CD4-positive, alpha-beta T cell treated with Interferon alpha-2 for 1 hour (primary cell): Measurements from ENCODE around the gene IGFBP7.

Experiments
- DNase-seq, 2 donors: peaks; one replicate each; pipeline ENCODE4 v3.0.0-alpha.2; 2020 to 2022

IGFBP7 gene

DNA sequence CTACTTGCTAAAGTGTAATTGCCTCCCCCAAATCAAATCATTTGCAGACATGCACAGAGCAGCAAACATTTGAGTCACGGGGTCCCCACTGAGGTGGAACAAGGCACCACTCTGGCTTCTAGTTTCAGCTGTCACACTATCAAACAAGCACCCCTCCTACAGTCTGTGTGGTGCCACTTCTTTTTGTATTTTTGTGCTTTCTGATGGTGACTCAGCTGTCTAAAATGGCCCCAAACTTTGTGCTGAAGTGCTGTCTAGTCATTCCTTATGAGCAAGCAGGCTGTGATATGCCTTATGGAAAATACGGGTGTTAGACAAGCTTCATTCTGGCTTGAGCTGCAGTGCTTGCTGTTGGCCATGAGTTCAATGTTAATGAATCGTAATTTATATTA lies 15.4 kb downstream of the IGFBP7 start:
- DNase-seq = no peak

DNA sequence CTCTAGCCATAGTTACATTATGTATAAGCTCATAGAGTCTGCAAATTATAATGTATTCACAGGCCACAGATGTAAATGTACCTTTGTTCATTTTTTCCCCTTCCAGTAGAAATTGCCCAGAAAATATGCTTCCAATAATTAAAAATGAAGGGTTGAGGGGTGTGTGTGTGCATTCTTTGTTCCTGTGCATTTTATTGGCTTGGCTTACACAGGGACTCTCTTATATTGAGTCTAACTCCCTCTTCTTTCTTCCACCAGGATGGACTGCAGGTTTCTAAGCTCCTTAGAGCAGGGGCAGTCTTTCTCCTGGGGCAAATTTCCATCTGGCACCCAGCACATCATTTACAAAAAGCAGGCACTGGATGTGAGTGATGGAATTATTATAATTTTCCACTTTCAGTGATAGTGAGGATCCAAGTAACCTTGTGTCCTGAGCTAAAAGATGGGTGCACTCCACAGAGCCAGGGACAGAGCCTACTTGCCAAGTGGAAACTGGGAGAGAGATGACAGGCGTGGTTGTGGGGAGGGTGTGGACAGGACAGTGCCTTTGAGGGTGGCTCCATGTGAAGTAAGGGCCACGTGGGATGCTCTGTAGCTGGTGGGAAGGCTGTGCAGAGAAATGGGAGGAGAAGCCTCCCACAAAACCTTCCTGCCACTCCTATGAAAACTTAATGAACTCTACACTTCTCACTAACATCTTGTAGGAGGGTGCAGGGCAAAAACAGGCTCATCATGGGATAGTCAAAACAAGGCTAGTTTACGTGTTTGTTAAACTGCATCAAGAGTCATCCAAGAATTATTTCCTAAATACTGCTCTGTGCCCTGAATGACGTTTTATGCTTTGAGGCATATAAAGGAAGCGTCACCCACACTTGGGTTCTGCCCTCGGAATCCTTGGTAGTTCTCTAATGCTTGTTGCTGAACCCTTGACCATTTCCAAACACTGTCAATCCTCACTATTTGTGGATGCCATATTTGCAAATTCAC lies 16.0 kb downstream of the IGFBP7 start:
- DNase-seq = no peak

DNA sequence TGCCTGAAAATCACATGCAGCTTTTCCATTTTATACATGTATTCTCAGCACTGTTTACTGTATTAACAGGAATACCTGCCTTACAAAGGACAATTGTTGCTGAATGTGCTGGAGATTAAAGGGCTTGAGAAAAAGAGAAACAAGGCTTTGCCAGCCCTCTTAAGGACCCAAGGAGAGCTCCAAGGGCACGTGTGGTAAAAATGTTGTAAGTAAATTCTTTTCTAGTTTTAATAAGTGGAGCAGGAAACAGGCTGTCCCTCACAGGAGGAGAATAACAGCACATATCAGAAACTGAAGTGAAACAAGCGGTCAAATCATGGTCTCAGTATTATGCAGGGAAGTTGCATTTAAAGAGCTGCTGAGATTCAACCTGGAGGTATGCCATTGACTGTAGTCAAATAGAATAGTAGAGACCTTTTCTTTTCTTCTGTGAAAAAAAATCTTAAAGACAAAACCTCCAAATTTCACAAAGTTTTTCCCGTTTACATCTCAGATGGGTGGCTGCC lies 18.5 kb downstream of the IGFBP7 start:
- no peak for DNase-seq

DNA sequence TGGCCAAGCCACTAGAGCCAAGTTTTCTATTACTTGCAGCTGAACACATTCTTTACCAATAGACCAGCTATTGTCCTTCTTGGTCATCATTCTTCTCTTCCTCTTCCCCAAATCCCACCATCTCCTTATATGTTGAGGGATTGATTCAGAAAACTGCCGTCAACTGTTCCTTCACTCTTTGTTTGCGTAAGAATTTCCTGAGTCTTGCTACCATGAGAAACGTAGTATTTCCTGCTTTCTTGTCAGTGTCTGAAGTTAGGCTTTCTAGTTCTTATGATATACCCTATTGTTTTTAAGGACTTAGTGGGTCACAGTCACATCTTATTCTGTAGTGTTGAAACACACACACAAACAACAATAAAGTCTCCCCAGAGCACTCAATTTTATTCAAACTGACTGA lies 20.1 kb downstream of the IGFBP7 start:
- DNase-seq = no peak

DNA sequence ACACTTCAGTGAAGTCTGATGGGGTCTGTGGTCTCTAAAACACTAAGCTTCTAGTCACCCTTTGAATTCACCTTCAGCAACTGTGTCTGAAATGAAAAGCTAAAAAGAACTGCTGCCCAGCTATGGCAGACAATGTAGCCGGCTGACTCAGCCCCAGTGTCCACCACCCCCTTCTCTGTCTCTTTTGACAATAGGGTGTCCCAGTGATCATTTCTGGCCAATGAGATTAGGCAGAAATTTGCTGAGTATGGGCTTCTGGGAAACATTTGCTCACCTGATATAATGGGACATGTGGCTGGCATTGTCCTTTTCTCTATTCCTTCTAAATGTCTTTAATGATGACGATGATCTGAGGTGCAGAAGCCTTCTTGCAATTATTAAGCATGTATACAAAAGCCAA lies 20.6 kb downstream of the IGFBP7 start:
- DNase-seq = no peak

DNA sequence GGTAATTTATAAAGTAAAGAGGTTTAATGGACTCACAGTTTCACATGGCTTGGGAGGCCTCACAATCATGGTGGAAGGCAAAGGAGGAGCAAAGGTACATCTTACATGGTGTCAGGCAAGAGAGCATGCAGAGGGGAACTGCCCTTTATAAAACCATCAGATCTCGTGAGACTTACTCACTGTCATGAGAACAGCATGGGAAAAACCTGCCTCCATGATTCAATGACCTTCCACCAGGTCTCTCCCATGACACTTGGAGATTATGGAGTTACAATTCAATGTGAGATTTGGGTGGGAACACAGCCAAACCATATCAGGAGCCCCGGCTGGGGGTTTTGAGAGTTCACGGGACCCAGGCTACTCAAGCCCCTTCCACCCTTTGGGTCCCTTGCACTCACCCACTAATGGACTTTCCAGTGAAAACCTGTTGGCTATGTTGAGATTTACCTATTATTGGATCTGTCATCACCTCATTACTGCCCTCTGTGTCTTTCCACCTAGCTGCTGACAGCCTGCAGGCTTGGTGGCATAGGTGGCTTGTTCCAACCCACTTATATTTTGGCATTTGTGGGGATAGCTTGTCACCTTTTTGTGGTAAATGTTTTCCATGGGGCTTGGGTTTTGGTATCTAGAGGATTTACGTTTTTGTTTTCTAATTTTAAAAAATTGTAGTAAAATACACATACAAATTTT lies 24.0 kb downstream of the IGFBP7 start:
- DNase-seq = no peak

DNA sequence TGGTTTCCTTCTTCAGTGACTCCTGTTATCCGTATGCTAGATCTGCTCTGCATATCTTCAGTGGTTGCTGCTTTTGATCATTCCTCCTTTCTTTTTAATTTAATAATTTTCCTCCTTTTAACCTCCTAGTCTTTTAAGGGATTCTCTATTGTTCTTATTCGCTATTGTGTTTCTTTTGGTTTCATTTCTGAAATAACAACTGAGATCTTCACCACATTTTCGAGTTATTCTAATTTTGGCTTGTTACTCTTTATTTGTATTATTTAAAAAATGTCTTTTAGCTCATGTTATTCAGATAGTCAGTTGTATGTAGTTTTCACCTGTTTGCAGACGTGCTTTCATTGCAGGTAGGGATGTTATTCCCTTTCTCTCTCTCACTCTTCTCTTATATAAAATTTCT lies 24.9 kb downstream of the IGFBP7 start:
- no peak for DNase-seq

DNA sequence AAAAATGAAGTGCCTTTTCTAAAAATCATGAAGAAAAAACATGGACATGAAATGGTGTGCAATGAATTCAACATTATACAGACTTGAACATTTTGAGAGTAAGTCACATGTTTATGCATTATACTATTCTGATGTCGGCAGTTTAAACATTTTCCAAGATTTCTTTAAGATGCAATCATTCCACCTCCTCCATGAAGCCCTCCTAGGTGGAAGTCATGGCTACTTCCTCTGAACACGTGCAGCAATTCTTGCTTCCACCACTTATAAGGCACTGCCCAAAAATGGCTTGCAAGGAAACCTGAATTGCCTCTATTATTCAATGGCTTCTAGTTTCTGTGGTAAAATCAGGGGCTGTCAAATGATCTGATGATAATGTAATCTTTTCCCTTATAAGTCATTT lies 25.8 kb downstream of the IGFBP7 start:
- DNase-seq = no peak

DNA sequence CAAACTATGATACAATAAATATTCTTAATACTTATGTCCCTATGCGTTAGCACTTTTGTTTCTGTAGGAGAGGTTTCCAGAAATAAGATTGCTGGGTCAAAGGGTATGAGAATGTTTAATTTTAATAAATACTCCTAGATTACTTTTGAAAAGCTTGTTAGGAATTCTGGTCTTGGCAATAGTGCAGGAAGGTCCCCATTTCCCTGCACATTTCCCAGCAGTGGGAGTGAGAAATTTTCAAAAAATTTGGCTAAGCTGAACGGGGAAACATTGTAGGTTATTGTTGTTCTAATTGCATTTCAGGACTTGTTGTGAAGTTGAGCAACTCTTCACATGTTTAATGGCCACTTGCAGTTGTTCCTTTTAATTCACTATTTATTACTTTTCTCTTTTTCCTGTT lies 27.1 kb downstream of the IGFBP7 start:
- no peak for DNase-seq

DNA sequence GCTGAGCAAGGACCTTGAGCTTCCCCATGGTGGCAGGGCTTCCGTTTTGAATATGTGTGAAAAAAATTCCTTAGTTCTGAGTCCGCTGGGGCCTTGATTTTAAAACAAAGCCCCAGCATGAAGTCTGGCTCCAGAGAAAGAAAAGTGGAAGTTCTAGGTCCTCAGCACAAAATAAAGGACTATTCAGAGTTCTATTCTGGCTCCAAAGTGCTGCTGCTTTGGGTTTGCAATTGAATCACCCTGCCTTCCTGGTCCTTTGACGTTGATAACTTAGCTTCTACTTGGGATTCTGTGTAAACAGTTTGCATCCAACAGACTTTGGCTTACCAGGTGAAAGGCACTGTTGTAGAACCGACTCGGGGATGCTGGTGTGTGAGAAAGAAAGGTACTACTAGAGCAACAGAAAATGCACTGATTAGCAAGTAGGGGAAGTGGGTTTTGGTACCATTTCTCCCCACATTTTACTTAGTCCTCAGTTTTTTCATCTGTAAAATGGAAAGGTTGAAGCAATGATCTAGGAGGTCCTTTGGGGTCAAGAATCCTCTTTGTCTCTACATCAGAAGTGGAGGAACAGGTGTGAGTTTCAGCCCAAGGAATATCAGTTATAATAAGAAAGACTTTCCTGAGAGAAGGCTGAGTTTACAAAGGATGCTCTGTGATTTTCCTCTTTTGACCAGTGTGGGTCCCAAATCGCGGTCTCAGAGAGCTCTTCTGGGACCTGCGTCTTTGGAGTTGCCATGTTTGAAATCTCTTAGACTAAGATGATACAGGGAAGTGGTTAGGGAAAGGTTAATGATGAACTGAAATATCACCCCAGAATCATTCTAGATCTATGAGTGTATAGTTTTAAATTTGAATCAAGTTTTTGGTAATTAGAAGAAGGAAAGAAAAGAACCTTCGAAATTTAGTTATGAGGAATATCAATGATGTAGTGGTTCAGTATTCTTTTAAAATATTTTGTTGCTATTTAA lies 28.2 kb downstream of the IGFBP7 start:
- DNase-seq = no peak

DNA sequence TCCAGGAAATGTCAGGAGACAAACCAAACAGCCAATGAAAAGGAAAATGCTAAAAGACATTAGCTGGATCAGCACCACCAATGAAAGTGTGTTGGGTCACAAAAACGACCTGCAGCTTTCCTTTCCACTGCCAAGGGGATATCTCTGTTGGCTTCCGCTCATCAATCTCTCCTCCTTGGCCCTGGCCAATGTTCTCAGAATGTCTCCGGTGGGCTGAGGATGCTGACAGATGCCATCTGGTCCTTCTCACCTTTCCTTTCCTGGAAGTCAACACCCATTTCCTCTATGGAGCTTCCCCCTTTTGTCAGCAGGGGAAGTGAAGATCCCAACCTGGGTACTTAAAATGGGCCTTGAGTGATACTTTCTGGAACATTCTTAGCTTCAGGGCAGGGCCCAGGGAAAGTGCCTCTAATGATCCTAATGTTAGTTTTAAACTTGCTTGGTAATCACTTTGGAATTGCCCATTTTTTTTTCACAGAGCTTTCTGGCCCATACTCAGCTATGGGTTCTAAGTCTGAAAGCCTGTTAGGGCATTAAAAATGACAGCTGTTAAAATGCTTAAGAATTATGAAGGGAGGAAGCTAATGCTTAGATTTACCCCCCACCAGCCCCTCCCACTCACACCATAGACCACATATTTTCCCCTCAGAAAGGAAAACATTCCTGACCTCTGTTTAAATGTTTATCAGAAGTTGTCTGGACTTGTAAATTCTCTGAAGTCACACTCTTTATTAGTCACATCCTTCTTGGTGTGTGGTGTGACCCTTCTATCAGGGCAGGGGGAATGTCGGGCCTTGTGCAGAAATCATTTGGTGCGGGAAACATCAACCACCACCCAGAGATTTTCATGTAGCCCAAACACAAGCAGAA lies 29.2 kb downstream of the IGFBP7 start:
- no peak for DNase-seq

DNA sequence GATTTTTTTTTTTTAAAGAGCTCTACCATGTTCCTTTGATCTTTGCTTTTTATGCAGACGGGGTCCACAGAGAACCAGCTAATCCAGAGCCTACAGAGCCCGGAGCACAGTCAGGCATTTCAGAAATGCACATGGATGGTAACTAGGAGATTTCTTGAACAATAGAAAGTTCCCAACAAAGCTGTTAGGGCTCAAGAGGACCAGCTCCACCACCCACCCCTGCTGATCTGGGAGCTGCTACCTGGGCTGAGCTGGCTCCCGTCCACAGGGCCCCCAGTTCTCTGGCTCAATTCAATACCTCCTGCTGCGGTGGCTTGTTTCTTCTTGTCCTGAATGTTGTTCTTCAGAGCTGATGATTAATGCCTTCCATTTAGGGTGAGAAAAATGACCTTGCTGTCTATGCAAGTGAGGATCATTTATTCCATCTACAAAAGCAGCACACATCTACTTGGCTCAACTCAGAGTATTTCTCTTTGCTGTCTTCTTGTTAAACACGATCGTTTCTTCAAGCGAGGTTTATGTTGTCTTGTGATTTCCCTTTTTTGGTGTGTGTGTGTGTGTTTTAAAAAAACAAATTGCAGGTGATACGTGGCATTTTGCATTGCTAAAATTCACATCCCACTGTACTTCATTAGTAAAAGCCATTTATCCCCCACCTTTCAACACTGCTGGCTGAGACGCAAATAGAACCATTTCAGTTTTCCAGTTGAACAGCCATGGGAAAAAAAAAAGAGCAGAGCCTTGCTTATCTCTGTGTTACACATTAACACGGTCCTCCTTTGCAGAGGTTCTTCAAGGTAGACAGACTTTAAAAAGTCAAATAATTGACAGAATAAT lies 31.3 kb downstream of the IGFBP7 start:
- DNase-seq = no peak

DNA sequence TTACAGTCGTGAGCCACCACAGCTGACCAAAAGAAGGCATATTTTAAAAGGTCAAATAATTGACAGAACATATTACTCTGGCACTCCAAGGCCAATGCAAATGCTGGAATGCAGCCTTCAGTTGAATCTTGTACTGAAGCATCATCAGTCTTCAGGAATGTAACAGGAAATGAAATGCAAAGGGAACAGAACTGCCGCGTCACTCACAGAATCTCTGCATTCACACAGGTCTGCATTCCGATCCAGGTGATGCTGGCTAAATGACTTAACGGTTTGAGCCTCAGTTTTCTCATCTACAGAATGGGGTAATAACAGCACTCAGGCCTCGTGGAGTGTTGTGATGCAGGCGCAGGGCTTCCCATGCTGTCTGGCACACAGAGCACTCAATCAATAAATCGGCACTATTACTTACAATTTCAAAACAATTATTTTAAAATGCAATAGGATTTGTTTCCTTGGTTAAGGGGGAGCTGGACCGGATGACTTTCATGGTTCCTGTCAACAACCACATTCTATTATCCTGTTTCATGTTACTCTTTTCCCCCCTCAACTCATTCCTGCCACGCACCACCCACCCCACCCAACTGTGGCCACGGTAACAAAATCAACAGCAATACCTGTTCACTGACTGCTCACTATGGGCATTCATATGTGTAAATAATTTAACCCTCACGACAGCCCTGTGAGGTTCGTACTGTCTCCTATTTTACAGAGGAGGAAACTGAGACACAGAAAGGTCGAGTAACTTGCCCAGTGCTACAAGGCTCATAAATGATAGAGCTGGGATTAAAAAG lies 32.4 kb downstream of the IGFBP7 start:
- no peak for DNase-seq

DNA sequence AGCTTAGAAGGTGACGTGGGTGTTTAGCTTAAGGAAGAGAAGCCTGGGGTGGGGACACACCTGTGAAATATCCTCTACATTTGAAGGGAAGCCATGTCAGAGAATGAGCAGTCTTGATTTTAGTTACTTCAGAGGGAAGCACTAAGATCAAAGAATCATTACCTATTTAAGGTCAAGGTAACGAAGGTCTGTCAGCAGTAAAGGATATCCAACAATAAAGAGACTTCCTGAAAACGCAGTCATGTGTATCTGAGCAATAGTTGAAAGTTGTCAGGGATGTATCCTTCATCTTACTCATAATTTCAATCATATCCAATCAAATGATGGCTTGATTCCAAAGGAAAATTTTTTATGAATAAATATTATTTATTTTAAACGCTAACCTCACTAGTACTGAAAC lies 33.5 kb downstream of the IGFBP7 start:
- DNase-seq = no peak

DNA sequence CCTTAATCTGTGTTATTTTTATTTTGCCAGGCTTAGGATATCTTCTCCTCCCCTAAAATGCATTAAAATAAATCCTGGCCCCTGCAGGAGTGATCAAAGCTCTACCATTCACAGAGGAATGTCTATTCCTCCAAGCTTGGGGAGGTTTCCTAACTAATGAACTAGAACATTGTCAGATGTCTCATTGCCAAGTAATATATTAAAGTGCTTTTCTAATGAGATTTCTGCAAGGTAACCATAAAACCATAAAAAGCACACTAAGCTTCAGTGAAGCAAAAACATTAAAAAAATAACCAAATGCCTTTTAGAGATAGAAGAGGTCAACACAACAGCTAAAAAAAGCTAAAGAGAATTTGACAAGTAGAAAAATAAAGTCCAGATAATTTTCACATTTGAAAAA lies 34.8 kb downstream of the IGFBP7 start:
- no peak for DNase-seq

DNA sequence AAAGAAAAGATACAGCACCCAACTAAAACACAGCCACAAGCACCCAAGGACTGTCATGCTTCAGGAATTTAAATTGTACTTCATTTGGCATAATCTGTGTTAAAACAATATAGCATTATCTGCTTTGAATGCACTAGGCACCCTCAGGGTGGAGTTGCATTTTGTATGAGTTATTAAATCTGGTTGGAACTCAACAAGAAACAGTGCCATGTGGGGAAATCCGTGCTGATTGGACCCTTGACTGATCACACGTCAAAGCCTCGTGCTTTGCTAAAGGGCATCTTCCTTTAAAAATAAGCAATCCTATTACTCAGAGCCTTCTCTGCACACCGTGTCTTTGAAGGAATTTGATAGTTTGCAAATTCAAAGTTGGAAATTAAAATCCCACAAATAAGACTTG lies 35.4 kb downstream of the IGFBP7 start:
- DNase-seq = no peak

DNA sequence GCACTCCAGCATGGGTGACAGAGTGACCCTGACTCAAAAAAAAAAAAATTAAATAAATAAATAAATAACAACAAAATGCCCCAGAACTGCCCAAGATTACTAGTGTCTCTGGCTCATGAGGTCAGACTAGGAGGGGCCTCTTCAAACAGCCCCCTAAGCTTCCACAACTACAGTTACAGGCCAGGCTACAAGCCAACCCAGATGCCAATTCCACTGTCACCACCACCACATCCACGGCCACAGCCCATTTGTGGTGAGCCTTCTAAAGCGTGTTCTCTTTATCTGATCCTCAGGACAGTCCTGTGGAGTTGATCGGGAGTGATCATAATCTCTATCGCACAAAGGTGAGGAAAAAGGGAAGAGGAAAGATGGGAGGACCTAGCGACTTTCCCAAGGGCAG lies 36.6 kb downstream of the IGFBP7 start:
- no peak for DNase-seq

DNA sequence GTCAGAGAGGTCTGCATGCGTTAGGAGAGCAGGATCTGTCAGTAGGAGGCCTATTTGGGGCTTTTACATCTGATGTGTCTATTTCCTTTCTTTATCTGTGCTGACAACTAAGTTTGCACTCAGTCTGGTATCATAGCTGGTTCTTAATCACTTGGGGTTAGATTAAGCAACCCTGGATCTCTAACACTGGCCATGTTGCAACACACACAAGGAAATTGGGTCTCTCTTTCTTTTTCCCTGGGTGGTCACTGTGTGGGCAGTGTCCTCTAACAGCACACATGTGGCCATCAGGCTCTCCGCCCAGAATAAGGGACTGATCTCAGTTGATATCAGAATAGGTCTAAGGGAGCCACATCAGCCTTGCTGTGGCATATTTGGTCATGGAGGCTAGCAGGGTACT lies 38.9 kb downstream of the IGFBP7 start:
- DNase-seq = no peak

DNA sequence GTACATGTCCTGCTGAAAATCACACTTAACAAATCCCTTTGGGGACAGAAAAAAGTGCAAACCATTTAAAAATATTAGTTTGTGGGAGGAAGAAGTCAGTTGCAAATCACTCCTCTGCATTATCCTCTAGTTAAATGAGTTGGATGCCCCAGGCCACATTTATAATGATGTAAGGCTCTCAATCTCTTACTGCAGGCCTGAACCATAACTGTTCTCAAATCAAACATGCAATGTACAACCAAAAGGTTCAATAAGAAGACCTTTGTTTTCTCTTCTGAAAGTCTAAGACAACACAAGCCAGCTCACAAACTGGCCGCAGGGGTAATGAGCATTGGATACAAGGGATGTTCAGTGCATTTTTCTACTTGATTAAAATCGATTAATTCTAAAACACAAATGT lies 39.7 kb downstream of the IGFBP7 start:
- DNase-seq = no peak
